ENCODE results near the gene PCNX3. TPM values are rescaled to one million over a fixed set of nuclear protein-coding genes. Genes with fewer than 3 reads are reported as not detected.

The PCNX3 gene
- total RNA-seq, 1 experiment from 2014 or later: 25.9 TPM

GRCh38 chr11:65588199-65589054, 27.1 kb upstream of the PCNX3 start:
- Histone ChIP-seq H3K4me3 (ENCODE audit: insufficient read depth, low read depth, low read length) (no peak overlapping the region), H3K36me3 (replicated peaks; ENCODE audit: control insufficient read depth, insufficient read depth, low read length) (no peaks in the 10 kb centered on the region), H3K27me3 (ENCODE audit: control insufficient read depth, insufficient read depth, low read length) (peaks cover 58% of the 10 kb centered on the region)
- peak; percentile 96 for DNase-seq

- no peak overlapping the region for H3K4me3 ChIP-seq (ENCODE audit: insufficient read depth, low read depth, low read length)
- DNase-seq: no peak
- H3K27me3 ChIP-seq (ENCODE audit: control insufficient read depth, insufficient read depth, low read length): peaks cover 51% of the 10 kb centered on the region
- no peaks in the 10 kb centered on the region for H3K36me3 ChIP-seq (replicated peaks; ENCODE audit: control insufficient read depth, insufficient read depth, low read length)
Measured at GRCh38 chr11:65589444-65590239, 25.9 kb upstream of the PCNX3 start.

GRCh38 chr11:65590240-65590738, 25.3 kb upstream of the PCNX3 start:
- Histone ChIP-seq H3K36me3 (replicated peaks; ENCODE audit: control insufficient read depth, insufficient read depth, low read length) (no peaks in the 10 kb centered on the region), H3K4me3 (ENCODE audit: insufficient read depth, low read depth, low read length) (no peak overlapping the region), H3K27me3 (ENCODE audit: control insufficient read depth, insufficient read depth, low read length) (peaks cover 46% of the 10 kb centered on the region)
- DNase-seq: no peak

- Histone ChIP-seq H3K36me3 (replicated peaks; ENCODE audit: control insufficient read depth, insufficient read depth, low read length) (no peaks in the 10 kb centered on the region), H3K4me3 (ENCODE audit: insufficient read depth, low read depth, low read length) (peak overlapping the region; percentile 53), H3K27me3 (ENCODE audit: control insufficient read depth, insufficient read depth, low read length) (peaks cover 31% of the 10 kb centered on the region)
- DNase-seq: peak; percentile 95
Measured at GRCh38 chr11:65591939-65592857, 23.4 kb upstream of the PCNX3 start.

- DNase-seq: peak; percentile 79
- Histone ChIP-seq H3K36me3 (replicated peaks; ENCODE audit: control insufficient read depth, insufficient read depth, low read length) (no peaks in the 10 kb centered on the region), H3K27me3 (ENCODE audit: control insufficient read depth, insufficient read depth, low read length) (peaks cover 31% of the 10 kb centered on the region), H3K4me3 (ENCODE audit: insufficient read depth, low read depth, low read length) (peak overlapping the region; percentile 53; the same call in 1 of the 2 replicates)
Measured at GRCh38 chr11:65592858-65593517, 22.6 kb upstream of the PCNX3 start.

GRCh38 chr11:65593518-65594414, 21.8 kb upstream of the PCNX3 start:
- no peak overlapping the region for H3K4me3 ChIP-seq (ENCODE audit: insufficient read depth, low read depth, low read length)
- H3K36me3 ChIP-seq (replicated peaks; ENCODE audit: control insufficient read depth, insufficient read depth, low read length): peaks cover 3% of the 10 kb centered on the region
- H3K27me3 ChIP-seq (ENCODE audit: control insufficient read depth, insufficient read depth, low read length): peaks cover 31% of the 10 kb centered on the region
- DNase-seq: peak; percentile 96

- H3K36me3 ChIP-seq (replicated peaks; ENCODE audit: control insufficient read depth, insufficient read depth, low read length): peaks cover 3% of the 10 kb centered on the region
- H3K4me3 ChIP-seq (ENCODE audit: insufficient read depth, low read depth, low read length): no peak overlapping the region
- no peak for DNase-seq
- H3K27me3 ChIP-seq (ENCODE audit: control insufficient read depth, insufficient read depth, low read length): peaks cover 30% of the 10 kb centered on the region
Measured at GRCh38 chr11:65595131-65595530, 20.4 kb upstream of the PCNX3 start.

GRCh38 chr11:65595543-65596281, 19.9 kb upstream of the PCNX3 start, which contains the start of gene KCNK7:
TSS of gene KCNK7 (minus strand) at chr11:65595800. CDS start at chr11:65595772, 28 bp downstream.
- peaks cover 3% of the 10 kb centered on the region for H3K36me3 ChIP-seq (replicated peaks; ENCODE audit: control insufficient read depth, insufficient read depth, low read length)
- DNase-seq: peak; percentile 73
- H3K4me3 ChIP-seq (ENCODE audit: insufficient read depth, low read depth, low read length): no peak within 1 kb of the TSS
- peaks cover 27% of the 10 kb centered on the region for H3K27me3 ChIP-seq (ENCODE audit: control insufficient read depth, insufficient read depth, low read length)

- H3K27me3 ChIP-seq (ENCODE audit: control insufficient read depth, insufficient read depth, low read length): peaks cover 23% of the 10 kb centered on the region
- no peak for DNase-seq
- no peak overlapping the region for H3K4me3 ChIP-seq (ENCODE audit: insufficient read depth, low read depth, low read length)
- peaks cover 3% of the 10 kb centered on the region for H3K36me3 ChIP-seq (replicated peaks; ENCODE audit: control insufficient read depth, insufficient read depth, low read length)
Measured at GRCh38 chr11:65596520-65596919, 19.1 kb upstream of the PCNX3 start.

GRCh38 chr11:65598258-65598699, 17.3 kb upstream of the PCNX3 start:
- Histone ChIP-seq H3K36me3 (replicated peaks; ENCODE audit: control insufficient read depth, insufficient read depth, low read length) (peaks cover 3% of the 10 kb centered on the region), H3K27me3 (ENCODE audit: control insufficient read depth, insufficient read depth, low read length) (peaks cover 7% of the 10 kb centered on the region), H3K4me3 (ENCODE audit: insufficient read depth, low read depth, low read length) (no peak overlapping the region)
- DNase-seq: no peak

GRCh38 chr11:65599216-65599954, 16.2 kb upstream of the PCNX3 start:
- Histone ChIP-seq H3K27me3 (ENCODE audit: control insufficient read depth, insufficient read depth, low read length) (no peaks in the 10 kb centered on the region), H3K36me3 (replicated peaks; ENCODE audit: control insufficient read depth, insufficient read depth, low read length) (peaks cover 4% of the 10 kb centered on the region), H3K4me3 (ENCODE audit: insufficient read depth, low read depth, low read length) (no peak overlapping the region)
- no peak for DNase-seq

- Histone ChIP-seq H3K27me3 (ENCODE audit: control insufficient read depth, insufficient read depth, low read length) (no peaks in the 10 kb centered on the region), H3K4me3 (ENCODE audit: insufficient read depth, low read depth, low read length) (no peak overlapping the region), H3K36me3 (replicated peaks; ENCODE audit: control insufficient read depth, insufficient read depth, low read length) (peaks cover 8% of the 10 kb centered on the region)
- DNase-seq: no peak
Measured at GRCh38 chr11:65599955-65600246, 15.7 kb upstream of the PCNX3 start.
